ENCODE results near the gene SHC2.

The SHC2 gene, protein sequence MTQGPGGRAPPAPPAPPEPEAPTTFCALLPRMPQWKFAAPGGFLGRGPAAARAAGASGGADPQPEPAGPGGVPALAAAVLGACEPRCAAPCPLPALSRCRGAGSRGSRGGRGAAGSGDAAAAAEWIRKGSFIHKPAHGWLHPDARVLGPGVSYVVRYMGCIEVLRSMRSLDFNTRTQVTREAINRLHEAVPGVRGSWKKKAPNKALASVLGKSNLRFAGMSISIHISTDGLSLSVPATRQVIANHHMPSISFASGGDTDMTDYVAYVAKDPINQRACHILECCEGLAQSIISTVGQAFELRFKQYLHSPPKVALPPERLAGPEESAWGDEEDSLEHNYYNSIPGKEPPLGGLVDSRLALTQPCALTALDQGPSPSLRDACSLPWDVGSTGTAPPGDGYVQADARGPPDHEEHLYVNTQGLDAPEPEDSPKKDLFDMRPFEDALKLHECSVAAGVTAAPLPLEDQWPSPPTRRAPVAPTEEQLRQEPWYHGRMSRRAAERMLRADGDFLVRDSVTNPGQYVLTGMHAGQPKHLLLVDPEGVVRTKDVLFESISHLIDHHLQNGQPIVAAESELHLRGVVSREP

DNA sequence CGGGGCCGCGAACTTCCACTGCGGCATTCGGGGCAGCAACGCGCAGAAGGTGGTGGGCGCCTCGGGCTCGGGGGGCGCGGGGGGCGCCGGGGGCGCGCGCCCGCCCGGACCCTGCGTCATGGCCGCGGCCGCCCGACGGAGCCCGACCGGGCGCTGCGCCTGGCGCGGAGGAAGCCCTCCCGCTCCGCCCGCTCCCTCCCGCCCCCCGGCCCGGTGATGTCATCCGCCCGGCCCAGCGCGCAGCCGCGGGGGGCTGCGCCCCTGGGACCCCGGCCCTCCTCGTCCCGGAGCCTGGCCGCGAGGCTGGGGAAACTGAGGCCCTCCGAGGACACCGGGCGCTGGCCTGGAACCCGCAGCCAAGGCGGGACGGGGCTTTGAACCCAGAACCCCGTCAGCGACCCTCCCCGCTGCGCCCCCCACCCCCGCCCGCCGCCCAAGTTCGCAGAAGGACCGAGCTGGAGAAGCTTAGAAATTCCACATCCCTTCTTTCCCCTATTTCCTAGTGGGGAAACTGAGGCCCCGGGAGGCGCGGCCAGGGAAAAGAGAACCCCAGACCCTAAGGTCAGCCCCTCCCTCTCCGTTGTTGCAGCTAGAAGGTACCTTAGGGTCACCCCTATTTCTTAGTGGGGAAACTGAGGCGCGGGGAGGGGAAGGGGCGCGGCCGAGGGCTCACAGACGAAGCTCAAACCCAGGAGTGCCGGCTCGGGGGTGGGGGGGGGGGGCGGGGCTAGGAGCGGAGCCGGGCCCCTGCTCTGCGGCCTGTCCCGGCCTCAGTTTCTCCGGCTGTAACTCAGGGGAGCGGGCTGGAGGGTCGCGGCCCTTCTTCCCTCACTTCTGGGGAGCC lies at the start of gene SHC2:
SHC2 (minus strand) TSS at position 157 of the 844 bp plus-strand sequence; CDS start at position 120, 37 bp downstream.
- DNase-seq: no peak

DNA sequence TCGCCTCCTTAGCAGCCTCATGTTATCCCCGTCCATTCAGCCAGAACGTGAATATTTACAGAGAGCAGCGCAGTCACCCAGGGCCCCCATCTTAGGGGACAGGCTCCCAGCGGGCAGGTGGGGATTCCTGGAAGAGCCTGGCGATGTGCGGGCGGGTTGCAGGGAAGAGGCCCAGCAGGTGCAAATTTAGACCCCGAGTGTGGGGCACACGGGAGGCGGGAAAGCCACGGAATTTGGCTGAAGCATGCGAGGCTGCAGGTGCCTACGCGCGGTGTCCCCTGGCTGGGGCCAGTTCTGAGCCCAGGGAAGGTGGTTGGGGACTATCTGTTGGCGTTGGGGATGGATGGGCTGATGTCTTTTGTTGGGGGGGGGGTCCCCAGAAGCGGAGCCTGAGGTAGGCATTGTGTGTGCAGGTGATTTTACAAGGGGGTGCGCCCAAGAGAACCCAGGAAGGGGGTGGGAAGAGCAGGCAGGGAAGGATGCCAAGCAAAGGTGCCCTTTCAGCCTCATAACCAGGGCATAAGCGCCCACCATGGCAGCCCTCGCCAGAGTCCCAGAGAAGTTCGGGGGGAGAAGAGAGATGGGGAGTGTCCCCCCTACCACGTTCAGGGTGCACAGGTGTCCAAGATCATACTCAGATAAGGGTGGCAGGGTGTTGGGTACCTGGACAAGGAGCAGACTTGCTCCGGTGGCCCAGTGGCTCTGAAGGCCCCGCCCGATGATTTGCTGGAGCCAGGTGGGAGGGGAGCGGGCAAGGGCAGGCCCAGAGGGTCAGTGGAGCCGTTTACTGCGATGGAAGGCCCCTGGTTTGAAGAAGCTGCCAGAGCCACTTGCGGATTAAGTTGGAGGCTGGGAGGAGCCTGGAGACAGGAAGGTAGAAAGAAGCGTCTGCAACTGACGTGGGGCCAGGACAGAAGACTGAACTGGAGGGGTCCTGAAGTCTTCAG lies 47.6 kb upstream of the SHC2 start:
- DNase-seq: no peak

- DNase-seq: no peak
These were observed 46.7 kb upstream of the SHC2 start, which contains the start of gene TPGS1 for GRCh38 chr19:507286-508203. TSS of gene TPGS1 (plus strand) at chr19:507497. CDS start at chr19:507507, 10 bp downstream.

GRCh38 chr19:506404-507285 lies 45.8 kb upstream of the SHC2 start:
- DNase-seq: peak; percentile 94

DNA sequence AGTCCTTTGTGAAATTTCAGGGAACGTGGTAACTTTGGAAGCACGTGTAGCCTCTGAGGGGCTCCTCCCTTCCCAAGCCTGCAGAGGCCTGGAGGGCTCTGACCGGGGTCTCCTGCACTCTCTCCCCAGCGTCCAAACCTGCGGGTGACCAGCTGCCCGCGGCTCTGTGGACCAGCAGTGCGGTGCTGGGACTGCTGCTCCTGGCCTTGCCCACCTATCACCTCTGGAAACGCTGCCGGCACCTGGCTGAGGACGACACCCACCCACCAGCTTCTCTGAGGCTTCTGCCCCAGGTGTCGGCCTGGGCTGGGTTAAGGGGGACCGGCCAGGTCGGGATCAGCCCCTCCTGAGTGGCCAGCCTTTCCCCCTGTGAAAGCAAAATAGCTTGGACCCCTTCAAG lies 43.8 kb upstream of the SHC2 start:
- no peak for DNase-seq

DNA sequence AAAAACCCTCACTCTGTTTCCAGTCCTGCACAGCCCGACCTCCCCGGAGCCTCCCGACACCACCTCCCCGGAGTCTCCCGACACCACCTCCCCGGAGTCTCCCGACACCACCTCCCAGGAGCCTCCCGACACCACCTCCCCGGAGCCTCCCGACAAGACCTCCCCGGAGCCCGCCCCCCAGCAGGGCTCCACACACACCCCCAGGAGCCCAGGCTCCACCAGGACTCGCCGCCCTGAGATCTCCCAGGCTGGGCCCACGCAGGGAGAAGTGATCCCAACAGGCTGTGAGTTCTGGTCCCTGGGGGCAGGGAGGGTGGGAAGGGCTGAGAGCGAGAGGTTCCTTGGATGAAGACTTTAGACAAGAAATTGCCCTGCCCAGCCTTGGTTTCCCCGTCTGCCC lies 40.8 kb upstream of the SHC2 start:
- DNase-seq: no peak

GRCh38 chr19:498977-499623 lies 38.3 kb upstream of the SHC2 start:
- DNase-seq: no peak

DNA sequence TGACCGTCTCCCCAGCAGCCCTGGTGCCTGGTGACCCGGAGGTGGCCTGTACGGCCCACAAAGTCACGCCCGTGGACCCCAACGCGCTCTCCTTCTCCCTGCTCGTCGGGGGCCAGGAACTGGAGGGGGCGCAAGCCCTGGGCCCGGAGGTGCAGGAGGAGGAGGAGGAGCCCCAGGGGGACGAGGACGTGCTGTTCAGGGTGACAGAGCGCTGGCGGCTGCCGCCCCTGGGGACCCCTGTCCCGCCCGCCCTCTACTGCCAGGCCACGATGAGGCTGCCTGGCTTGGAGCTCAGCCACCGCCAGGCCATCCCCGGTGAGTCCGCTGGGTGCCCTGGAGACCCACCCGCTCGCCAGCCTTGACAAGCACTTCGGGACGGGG lies 37.7 kb upstream of the SHC2 start:
- DNase-seq: no peak

- DNase-seq: no peak
These were observed 37.2 kb upstream of the SHC2 start for GRCh38 chr19:497869-498510.

- no peak for DNase-seq
These were observed 36.6 kb upstream of the SHC2 start for GRCh38 chr19:497491-497868.

DNA sequence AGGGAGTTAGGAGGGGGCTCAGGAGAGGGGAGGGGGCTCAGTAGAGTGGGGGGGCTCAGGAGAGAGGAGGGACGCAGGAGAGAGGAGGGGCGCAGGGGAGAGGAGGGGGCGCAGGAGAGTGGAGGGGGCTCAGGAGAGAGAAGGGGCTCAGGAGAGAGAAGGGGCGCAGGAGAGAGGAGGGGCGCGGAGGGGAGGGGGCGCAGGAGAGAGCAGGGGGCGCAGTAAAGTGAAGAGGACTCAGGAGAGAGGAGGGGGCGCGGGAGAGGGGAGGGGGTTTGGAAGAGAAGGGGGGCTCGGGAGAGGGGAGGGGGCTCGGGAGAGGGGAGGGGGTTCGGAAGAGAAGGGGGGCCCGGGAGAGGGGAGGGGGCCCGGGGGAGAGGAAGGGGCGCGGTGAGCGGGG lies 36.2 kb upstream of the SHC2 start:
- DNase-seq: no peak

DNA sequence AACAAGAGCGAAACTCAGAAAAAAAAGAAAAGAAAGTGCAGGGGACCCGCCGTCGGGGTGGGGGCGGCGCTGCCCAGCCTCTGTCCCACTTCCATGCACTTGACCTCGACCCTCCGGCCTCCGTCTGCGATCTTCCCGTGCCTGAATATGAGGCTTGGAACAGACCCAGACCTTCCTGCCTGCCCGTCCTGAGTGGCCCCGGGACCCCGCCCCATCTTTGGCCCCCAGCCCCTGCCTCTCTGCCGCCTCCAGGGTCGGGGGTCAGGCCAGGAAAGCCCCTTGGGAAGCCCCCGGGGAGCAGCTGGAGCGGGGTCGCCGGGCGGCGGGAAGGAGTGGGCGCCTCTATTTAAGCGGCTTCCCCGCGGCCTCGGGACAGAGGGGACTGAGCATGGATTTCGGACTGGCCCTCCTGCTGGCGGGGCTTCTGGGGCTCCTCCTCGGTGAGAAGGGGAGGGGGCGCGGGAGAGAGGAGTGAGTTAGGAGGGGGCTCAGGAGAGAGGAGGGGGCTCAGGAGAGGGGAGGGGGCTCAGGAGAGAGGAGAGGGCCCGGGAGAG lies 35.4 kb upstream of the SHC2 start, which contains the start of gene MADCAM1:
MADCAM1 (plus strand) TSS at position 375 of the 554 bp plus-strand sequence; CDS start at position 389, 14 bp downstream.
- no peak for DNase-seq

GRCh38 chr19:495402-496111 lies 34.7 kb upstream of the SHC2 start:
- DNase-seq: no peak

DNA sequence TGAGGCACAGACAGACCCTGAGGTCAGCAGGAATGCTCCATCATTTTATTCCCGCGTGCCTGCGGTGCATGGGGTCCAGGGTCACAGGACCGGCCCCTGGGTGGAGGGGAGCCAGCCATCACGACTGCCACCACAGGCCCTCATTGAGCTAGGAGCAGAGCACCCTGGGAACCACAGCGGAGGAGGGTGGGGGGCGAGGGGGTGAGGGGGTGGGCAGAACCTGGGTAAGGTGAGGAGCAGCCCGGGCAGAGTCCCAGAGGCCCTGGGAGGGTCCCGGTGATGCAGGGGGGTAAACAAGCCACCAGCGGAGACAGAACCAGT lies 34.2 kb upstream of the SHC2 start:
- no peak for DNase-seq

DNA sequence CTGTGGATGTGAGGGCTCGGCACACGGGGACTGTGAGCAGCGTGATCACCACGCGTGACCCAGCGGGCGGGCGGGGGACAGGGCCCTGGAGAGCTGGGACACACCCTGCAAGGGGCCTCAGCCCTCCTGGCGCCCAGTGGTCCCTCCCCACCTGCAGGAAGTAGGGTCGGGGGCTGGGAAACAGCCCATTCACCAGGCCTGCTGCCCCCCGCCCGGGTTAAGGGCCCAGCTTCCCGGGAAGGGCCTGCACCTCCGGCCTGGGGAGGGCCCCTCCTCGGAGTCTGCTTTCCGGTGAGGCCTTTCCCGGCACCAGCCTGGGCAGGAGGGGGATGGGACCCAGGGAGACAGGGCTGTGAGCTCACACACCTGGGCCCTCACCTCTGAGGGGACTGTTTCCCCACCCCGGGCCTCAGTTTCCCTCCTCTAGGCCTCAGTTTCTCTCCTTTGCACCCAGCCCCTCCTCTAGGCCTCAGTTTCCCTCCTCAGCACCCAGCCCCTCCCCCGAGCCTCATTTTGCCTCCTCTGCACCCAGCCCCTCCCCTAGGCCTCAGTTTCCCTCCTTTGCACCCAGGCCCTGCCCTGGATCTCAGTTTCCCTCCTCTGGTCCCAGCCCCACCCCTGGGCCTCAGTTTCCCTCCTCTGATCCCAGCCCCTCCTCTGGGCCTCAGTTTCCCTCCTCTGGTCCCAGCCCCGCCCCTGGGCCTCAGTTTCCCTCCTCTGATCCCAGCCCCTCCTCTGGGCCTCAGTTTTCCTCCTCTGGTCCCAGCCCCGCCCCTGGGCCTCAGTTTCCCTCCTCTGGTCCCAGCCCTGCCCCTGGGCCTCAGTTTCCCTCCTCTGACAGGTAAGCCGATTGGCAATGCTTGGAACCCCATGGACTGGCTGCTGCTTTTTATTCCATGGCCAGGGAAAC lies 33.6 kb upstream of the SHC2 start:
- no peak for DNase-seq

GRCh38 chr19:493391-494170 lies 32.7 kb upstream of the SHC2 start:
- no peak for DNase-seq
